Psoas muscle (tissue), 8 donors: ENCODE measurements around the gene SFTPB. TPM values are rescaled to one million over a fixed set of nuclear protein-coding genes. Genes with fewer than 3 reads are reported as not detected.

Experiments used
- ATAC-seq, 4 donors: fragments of 200-7000 bp; cut with Tn5 transposase; one replicate each; pipeline ENCODE4 v1.9.1; 2020; ENCODE audit warnings: moderate library complexity in 3 of 4, mild to moderate bottlenecking in 2 of 4
- DNase-seq, 2 donors: peaks; one replicate each; pipeline ENCODE4 v3.0.0-alpha.2; 2020
- H3K27ac ChIP-seq: fragments of 200-600 bp; one replicate; pipeline ENCODE4 v1.8.0; 2022
- H3K27me3 ChIP-seq, 3 donors: fragments of 200-600 bp in 1 of 3; one replicate each; pipeline versions ENCODE4 v1.6.1 to v1.8.0; 2013 to 2022; ENCODE audit warnings: low read length in 2 of 3, mild to moderate bottlenecking in 2 of 3, moderate library complexity in 1 of 3; ENCODE audit not compliant: insufficient read depth in 3 of 3
- H3K36me3 ChIP-seq, 2 donors: fragments of 200-600 bp in 1 of 2; one replicate each; pipeline versions ENCODE4 v1.6.1 to v1.8.0; 2013 to 2022; ENCODE audit warnings: low read depth in 1 of 2, mild to moderate bottlenecking in 1 of 2, moderate library complexity in 1 of 2; ENCODE audit not compliant: insufficient read depth in 1 of 2
- H3K4me1 ChIP-seq: fragments of 200-600 bp; one replicate; pipeline ENCODE4 v1.8.0; 2022
- H3K4me3 ChIP-seq: fragments of 200-600 bp; one replicate; pipeline ENCODE4 v1.8.0; 2022; ENCODE audit warnings: mild to moderate bottlenecking
- H3K9me3 ChIP-seq: fragments of 200-600 bp; one replicate; pipeline ENCODE4 v1.8.0; 2022
- CTCF ChIP-seq: fragments of 200-600 bp; IDR thresholded peaks from one replicate; pipeline ENCODE4 v1.8.0; 2022; ENCODE audit warnings: antibody characterized with exemption
- WGBS, 3 donors: extraction: QIAGEN DNeasy Blood & Tissue Kit; methylation state at CpG; one replicate each; pipeline versions ENCODE4 v1.1.6 to v1.1.7; 2013; 5-methylcytosine and 5-hydroxymethylcytosine counted together
- intact Hi-C, 2 donors: fragments of 100-400 bp; cut with DNase I; formaldehyde crosslinking; loops; one replicate each; pipeline versions ENCODE4 v1.11.0 to v1.14.2; 2022
- polyA plus RNA-seq, 3 donors: library from polyadenylated mRNA; stranded (reverse); fragments of 200-250 nt; gene quantifications; one replicate each; pipeline ENCODE4 v1.2.3, GENCODE V29; 2013
- total RNA-seq, 4 donors: library from RNA; stranded (reverse); fragmentation: NEBNext Ultra II Directional in 2 of 4; extraction: Animal tissue kit (Norgen Biotek cat#: 25700) in 2 of 4; gene quantifications; one replicate each; pipeline versions ENCODE4 v1.2.1 to v1.2.4, GENCODE V29; 2021 to 2023
- donor health status: healthy with polysubstance abuse.
- donor health status: DM: no; HTN: no; CAD: no; lungs with moderate emphysema.
- donor health status: Bipolar disorder and iron deficiency.
- donor health status: healthy.
- donor health status: DM: yes; HTN: yes; CAD: no.
- donor health status: DM: no; HTN: no; CAD: no.
- donor health status: DM: no; HTN: no; CAD: no.
- donor health status: DM: yes; HTN: yes; CAD: no.

The SFTPB gene
- total and polyA plus RNA-seq, 7 donors: 0.04 to 1.5 (median 0.98) TPM

- H3K4me1 ChIP-seq: no peaks in the 10 kb centered on the region
- H3K36me3 ChIP-seq: peaks cover 17 to 98% of the 10 kb centered on the region in 2 donors
- ATAC-seq: no peak
- no peak for TF ChIP-seq CTCF
- no peaks in the 10 kb centered on the region for H3K9me3 ChIP-seq
- WGBS, 3 donors: 82 to 88% (median 86%) methylated on average over 3 of the region's 3 CpGs
- no peak for DNase-seq
- H3K4me3 ChIP-seq: no peak overlapping the region
- intact Hi-C loops: no loop called here
- no peak overlapping the region for H3K27ac ChIP-seq
- no peaks in the 10 kb centered on the region for H3K27me3 ChIP-seq
These were observed 36.7 kb downstream of the SFTPB start for GRCh38 chr2:85631316-85631715.

- no peak for TF ChIP-seq CTCF
- Histone ChIP-seq H3K9me3 (no peaks in the 10 kb centered on the region), H3K27me3 (no peaks in the 10 kb centered on the region), H3K27ac (no peak overlapping the region), H3K4me3 (no peak overlapping the region), H3K36me3 (peaks cover 12 to 100% of the 10 kb centered on the region in 2 donors), H3K4me1 (no peaks in the 10 kb centered on the region)
- DNase-seq (no peak), ATAC-seq (no peak)
- WGBS, 3 donors: 76 to 84% (median 80%) methylated on average over 2 of the region's 2 CpGs
- intact Hi-C loops: loop anchor here in 1 of 2 donors (10.0 kb wide), 2 partner anchors 456 to 536 kb away; no protein-coding TSS in a partner anchor
These were observed 39.3 kb downstream of the SFTPB start for GRCh38 chr2:85628658-85629057.

- Histone ChIP-seq H3K27ac (no peak overlapping the region), H3K4me3 (no peak overlapping the region), H3K27me3 (no peaks in the 10 kb centered on the region), H3K4me1 (no peaks in the 10 kb centered on the region), H3K9me3 (no peaks in the 10 kb centered on the region), H3K36me3 (peaks cover 11 to 100% of the 10 kb centered on the region in 2 donors)
- WGBS, 3 donors: 88 to 93% (median 93%) methylated on average over 5 of the region's 5 CpGs
- intact Hi-C loops: loop anchor here in 1 of 2 donors (10.0 kb wide), 2 partner anchors 461 to 541 kb away; no protein-coding TSS in a partner anchor
- no peak for DNase-seq
- TF ChIP-seq CTCF: no peak
- no peak for ATAC-seq
These were observed 44.0 kb downstream of the SFTPB start for GRCh38 chr2:85623991-85624390.

GRCh38 chr2:85621338-85621737 is 46.7 kb downstream of the SFTPB start:
- intact Hi-C loops: loop anchor here in 1 of 2 donors (10.0 kb wide), 2 partner anchors 463 to 543 kb away; no protein-coding TSS in a partner anchor
- ATAC-seq: no peak
- WGBS, 3 donors: 91 to 96% (median 93%) methylated on average over 1 of the region's 1 CpG

More at GRCh38 chr2:85621338-85621737, 46.7 kb downstream of the SFTPB start:
- TF ChIP-seq CTCF: no peak
- peaks cover 16% of the 10 kb centered on the region for H3K4me1 ChIP-seq
- no peak overlapping the region for H3K27ac ChIP-seq
- peaks cover 16 to 81% of the 10 kb centered on the region in 2 donors for H3K36me3 ChIP-seq
- no peaks in the 10 kb centered on the region for H3K27me3 ChIP-seq
- H3K9me3 ChIP-seq: no peaks in the 10 kb centered on the region
- no peak for DNase-seq
- H3K4me3 ChIP-seq: no peak overlapping the region
